Mesendoderm (in vitro differentiated cells): Measurements from ENCODE around the gene CD82.

ENCODE experiments used
- DNase-seq: peaks from one replicate; pipeline ENCODE4 v3.0.0; 2013
- H2AK5ac ChIP-seq: 2 replicates; pipeline ENCODE4 v1.6.1; 2013; ENCODE audit warnings: low read length, inconsistent platforms
- H2BK120ac ChIP-seq: 2 replicates; pipeline ENCODE4 v1.6.1; 2013; ENCODE audit warnings: low read depth, mild to moderate bottlenecking, low read length, moderate library complexity, mixed read lengths
- H2BK15ac ChIP-seq: replicated peaks from 2 replicates; pipeline ENCODE4 v1.6.1; 2013; ENCODE audit warnings: low read depth, mild to moderate bottlenecking, moderate library complexity
- H2BK5ac ChIP-seq: 2 replicates; pipeline ENCODE4 v1.6.1; 2013; ENCODE audit warnings: low read length, inconsistent platforms
- H3K18ac ChIP-seq: 2 replicates; pipeline ENCODE4 v1.6.1; 2013; ENCODE audit warnings: mild to moderate bottlenecking, low read length, mixed read lengths
- H3K23ac ChIP-seq: one replicate; pipeline ENCODE4 v1.6.1; 2013; ENCODE audit warnings: low read length
- H3K27ac ChIP-seq: 2 replicates; pipeline ENCODE4 v1.5.1; 2013; ENCODE audit warnings: low read depth, mild to moderate bottlenecking, inconsistent platforms, low read length, moderate library complexity
- H3K27me3 ChIP-seq: 2 replicates; pipeline ENCODE4 v1.6.1; 2013; ENCODE audit warnings: low read length, control low read depth, mild to moderate bottlenecking, inconsistent platforms; ENCODE audit not compliant: insufficient read depth, poor library complexity
- H3K36me3 ChIP-seq: 2 replicates; pipeline ENCODE4 v1.6.1; 2013; ENCODE audit warnings: low read length, inconsistent platforms; ENCODE audit not compliant: control insufficient read depth, insufficient read depth
- H3K4ac ChIP-seq: one replicate; pipeline ENCODE4 v1.6.1; 2013; ENCODE audit warnings: low read depth, mild to moderate bottlenecking, low read length, moderate library complexity
- H3K4me1 ChIP-seq: 2 replicates; pipeline ENCODE4 v1.6.1; 2013; ENCODE audit warnings: low read depth, low read length, inconsistent platforms; ENCODE audit not compliant: control insufficient read depth
- H3K4me2 ChIP-seq: 2 replicates; pipeline ENCODE4 v1.6.1; 2013; ENCODE audit warnings: low read length
- H3K4me3 ChIP-seq: 2 replicates; pipeline ENCODE4 v1.5.1; 2013; ENCODE audit warnings: mild to moderate bottlenecking, low read length
- H3K56ac ChIP-seq: one replicate; pipeline ENCODE4 v1.6.1; 2013; ENCODE audit warnings: low read length
- H3K79me1 ChIP-seq: 2 replicates; pipeline ENCODE4 v1.6.1; 2013; ENCODE audit warnings: low read length, inconsistent platforms
- H3K79me2 ChIP-seq: 2 replicates; pipeline ENCODE4 v1.6.1; 2013; ENCODE audit warnings: mild to moderate bottlenecking, low read length; ENCODE audit not compliant: control insufficient read depth, insufficient read depth
- H3K9ac ChIP-seq: 2 replicates; pipeline ENCODE4 v1.6.1; 2013; ENCODE audit warnings: low read length, inconsistent platforms
- H4K5ac ChIP-seq: one replicate; pipeline ENCODE4 v1.6.1; 2013; ENCODE audit warnings: low read length
- H4K8ac ChIP-seq: one replicate; pipeline ENCODE4 v1.6.1; 2013; ENCODE audit warnings: low read depth, mild to moderate bottlenecking, control low read depth, low read length, moderate library complexity
- WGBS: extraction: QIAGEN DNeasy Blood & Tissue Kit; methylation state at CpG from one replicate; pipeline ENCODE4 v1.1.7; 2013; ENCODE audit warnings: low lambda C conversion rate, missing lambda C conversion rate; ENCODE audit not compliant: insufficient coverage; ENCODE audit errors: extremely low coverage; 5-methylcytosine and 5-hydroxymethylcytosine counted together

CD82 gene

DNA sequence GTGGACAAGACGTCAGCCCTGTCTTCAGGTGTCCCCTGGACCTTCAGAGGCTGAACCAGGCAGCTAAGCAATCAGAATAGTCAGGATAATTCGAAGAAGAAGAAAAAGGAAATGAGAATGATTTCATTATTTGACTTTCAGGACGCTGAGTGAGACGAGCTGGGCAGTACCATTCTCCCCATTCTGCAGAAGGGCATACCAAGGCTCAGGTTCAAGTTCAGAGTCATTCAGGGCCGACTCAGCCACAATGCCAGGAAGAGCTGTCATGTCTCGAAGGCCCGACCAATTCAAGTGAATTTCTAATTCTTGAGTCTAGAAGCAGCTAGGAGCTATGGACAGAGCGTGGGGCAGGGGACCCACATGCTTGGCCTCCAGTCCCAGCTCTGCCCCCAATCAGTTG, 33.8 kb upstream of the CD82 start:
- Histone ChIP-seq H3K4ac (no peak overlapping the region), H3K79me1 (no peaks in the 10 kb centered on the region), H3K27me3 (no peaks in the 10 kb centered on the region), H3K23ac (no peak overlapping the region), H2BK15ac (no peak overlapping the region), H3K27ac (no peak overlapping the region), H3K4me2 (no peak overlapping the region), H3K36me3 (no peaks in the 10 kb centered on the region), H2BK120ac (no peak overlapping the region), H4K8ac (no peak overlapping the region), H3K9ac (no peak overlapping the region), H3K18ac (no peak overlapping the region), H3K56ac (no peak overlapping the region), H3K79me2 (no peaks in the 10 kb centered on the region), H4K5ac (no peak overlapping the region), H2AK5ac (no peak overlapping the region), H2BK5ac (no peak overlapping the region), H3K4me1 (no peaks in the 10 kb centered on the region), H3K4me3 (no peak overlapping the region)
- no CpG with 5 or more reads among the region's 8 CpGs for WGBS
- no peak for DNase-seq

- no peak overlapping the region for H3K4me3 ChIP-seq
- H3K4ac ChIP-seq, result no peak overlapping the region
- no peak overlapping the region for H3K18ac ChIP-seq
- H4K8ac ChIP-seq, result no peak overlapping the region
- no peak for DNase-seq
- H2BK5ac ChIP-seq, result no peak overlapping the region
- no peaks in the 10 kb centered on the region for H3K79me2 ChIP-seq
- H3K4me1 ChIP-seq, result no peaks in the 10 kb centered on the region
- no peaks in the 10 kb centered on the region for H3K36me3 ChIP-seq
- H3K79me1 ChIP-seq, result no peaks in the 10 kb centered on the region
- H2AK5ac ChIP-seq, result no peak overlapping the region
- H4K5ac ChIP-seq, result no peak overlapping the region
- no peak overlapping the region for H3K4me2 ChIP-seq
- no peak overlapping the region for H3K9ac ChIP-seq
- H3K56ac ChIP-seq, result no peak overlapping the region
- H3K27me3 ChIP-seq, result no peaks in the 10 kb centered on the region
- WGBS, result no CpG with 5 or more reads among the region's 4 CpGs
- H3K27ac ChIP-seq, result no peak overlapping the region
- H2BK120ac ChIP-seq, result no peak overlapping the region
- no peak overlapping the region for H3K23ac ChIP-seq
- H2BK15ac ChIP-seq, result no peak overlapping the region
Observed at GRCh38 chr11:44532809-44533208, 32.7 kb upstream of the CD82 start.

DNA sequence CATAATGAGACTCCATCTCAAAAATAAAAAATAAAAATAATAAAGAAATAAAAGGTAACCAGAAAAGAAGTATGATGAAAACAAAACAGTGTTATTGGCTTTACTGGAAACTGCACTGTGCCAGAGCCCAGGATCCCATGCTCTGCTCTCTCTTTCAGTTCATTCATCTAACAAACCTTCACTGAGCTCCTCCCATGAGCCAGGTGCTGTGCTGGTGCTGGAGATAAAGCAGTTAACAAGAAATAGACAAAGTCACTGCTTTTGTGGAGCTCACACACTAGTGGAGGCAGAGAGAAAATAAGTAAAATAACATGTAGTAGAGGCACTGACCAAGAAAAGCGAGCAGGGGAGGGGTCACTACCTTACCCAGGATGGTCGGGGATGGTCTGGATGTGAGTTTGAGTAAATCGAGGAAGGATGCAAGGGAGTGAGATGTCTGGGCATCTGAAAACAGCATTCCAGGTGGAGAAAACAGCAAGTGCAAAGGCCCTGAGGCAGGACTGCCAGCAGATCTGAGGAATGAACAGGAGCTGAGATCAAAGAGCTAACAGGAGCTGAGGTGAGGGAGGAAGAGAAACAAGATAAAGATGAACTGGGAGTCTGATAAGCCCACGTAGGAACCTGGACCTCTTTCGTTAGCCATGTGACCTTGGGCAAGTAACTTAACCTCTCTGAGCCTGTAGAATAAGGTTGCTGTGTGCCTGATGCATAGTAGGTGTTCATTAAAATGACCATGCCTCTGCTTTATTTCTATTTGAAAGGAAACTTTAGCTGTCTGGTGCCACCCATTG, 31.3 kb upstream of the CD82 start:
- Histone ChIP-seq H3K79me2 (no peaks in the 10 kb centered on the region), H3K23ac (no peak overlapping the region), H3K18ac (no peak overlapping the region), H2AK5ac (no peak overlapping the region), H3K4ac (no peak overlapping the region), H3K4me2 (no peak overlapping the region), H4K5ac (no peak overlapping the region), H3K4me3 (no peak overlapping the region), H3K27ac (no peak overlapping the region), H2BK15ac (no peak overlapping the region), H3K27me3 (no peaks in the 10 kb centered on the region), H3K36me3 (no peaks in the 10 kb centered on the region), H3K79me1 (no peaks in the 10 kb centered on the region), H3K4me1 (no peaks in the 10 kb centered on the region), H4K8ac (no peak overlapping the region), H2BK120ac (no peak overlapping the region), H3K9ac (no peak overlapping the region), H3K56ac (no peak overlapping the region), H2BK5ac (no peak overlapping the region)
- WGBS, result no CpG with 5 or more reads among the region's 5 CpGs
- DNase-seq, result no peak

DNA sequence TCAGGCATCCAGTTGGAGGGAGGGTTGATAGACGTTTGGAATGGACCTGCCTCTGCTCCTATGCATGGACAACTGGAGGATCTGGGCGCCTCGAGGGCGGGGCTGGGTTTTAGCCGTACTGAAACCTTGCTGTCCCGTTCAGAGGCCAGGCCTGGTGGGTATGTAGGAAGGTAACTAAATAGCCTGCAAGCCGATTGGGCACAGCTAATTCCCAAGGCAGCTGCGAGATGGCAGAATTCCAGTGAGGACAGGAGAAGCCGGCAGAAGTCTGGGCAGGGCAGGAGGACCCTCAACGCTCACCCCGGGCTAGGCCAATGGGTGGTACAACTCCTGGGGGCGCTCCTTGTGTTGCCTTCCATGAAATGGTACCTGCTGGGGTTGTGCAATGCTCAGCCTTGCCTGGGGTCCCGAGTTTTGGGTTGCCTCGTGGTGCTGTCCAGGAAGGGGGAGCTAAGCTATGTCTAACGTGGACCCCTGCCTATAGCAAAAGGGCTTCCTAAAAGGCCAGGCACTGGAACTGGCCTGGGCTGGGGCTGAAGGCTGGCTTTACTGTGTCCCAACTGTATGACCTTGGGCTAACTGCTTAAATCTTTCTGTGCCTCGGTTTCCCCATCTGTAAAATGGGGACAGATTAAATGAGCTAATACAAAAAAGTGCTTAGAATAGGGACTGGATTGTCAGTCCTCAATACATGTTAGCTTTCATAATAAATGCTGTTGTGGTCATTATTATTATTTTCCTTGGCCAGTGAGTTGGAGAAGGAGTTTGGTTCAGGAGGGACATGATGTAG, 30.1 kb upstream of the CD82 start:
- H4K8ac ChIP-seq, result no peak overlapping the region
- H3K4me2 ChIP-seq, result no peak overlapping the region
- peaks cover 3% of the 10 kb centered on the region for H3K4me1 ChIP-seq
- H3K79me1 ChIP-seq, result no peaks in the 10 kb centered on the region
- no peak overlapping the region for H3K23ac ChIP-seq
- no peak overlapping the region for H2BK5ac ChIP-seq
- H3K36me3 ChIP-seq, result no peaks in the 10 kb centered on the region
- WGBS, result no CpG with 5 or more reads among the region's 16 CpGs
- no peak overlapping the region for H3K9ac ChIP-seq
- no peak overlapping the region for H3K56ac ChIP-seq
- no peak overlapping the region for H2BK120ac ChIP-seq
- no peak overlapping the region for H3K18ac ChIP-seq
- no peak overlapping the region for H2BK15ac ChIP-seq
- H4K5ac ChIP-seq, result no peak overlapping the region
- H3K27ac ChIP-seq, result no peak overlapping the region
- no peak overlapping the region for H3K4me3 ChIP-seq
- H3K27me3 ChIP-seq, result no peaks in the 10 kb centered on the region
- DNase-seq, result no peak
- H2AK5ac ChIP-seq, result no peak overlapping the region
- H3K4ac ChIP-seq, result no peak overlapping the region
- H3K79me2 ChIP-seq, result no peaks in the 10 kb centered on the region

DNA sequence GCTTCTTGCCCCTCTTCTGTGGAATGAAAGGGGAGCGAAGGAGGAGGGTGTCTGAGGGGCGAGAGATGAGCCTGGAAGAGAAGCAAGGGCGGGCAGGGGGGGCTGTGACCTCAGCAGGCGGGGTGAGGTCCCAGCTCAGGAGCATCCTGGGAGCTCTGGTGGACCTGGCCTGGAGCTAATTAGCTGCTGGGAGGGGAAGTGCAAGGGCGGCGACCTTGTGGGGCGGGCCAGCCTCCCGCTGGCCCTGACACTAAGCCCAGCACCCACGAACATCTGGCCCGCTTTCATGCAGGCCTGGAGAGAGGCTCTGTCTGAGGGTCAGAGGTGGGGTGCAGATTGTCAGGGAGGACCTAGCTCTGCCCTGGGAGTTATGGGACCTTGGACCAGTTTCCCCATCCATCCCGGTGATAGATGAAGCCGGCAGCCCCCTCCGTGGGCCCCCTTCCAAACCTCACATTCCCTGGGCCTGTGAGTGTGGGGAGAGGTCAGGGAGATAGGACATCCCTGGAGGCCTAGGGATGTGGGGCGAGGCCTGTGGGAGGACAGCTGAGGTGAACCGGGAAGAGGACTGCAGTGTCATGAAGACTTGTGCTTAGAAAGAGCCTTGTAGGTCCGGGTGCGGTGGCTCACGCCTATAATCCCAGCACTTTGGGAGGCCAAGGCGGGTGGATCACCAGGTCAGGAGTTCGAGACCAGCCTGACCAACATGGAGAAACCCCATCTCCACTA, 28.5 kb upstream of the CD82 start:
- Histone ChIP-seq H2BK15ac (no peak overlapping the region), H3K79me2 (no peaks in the 10 kb centered on the region), H3K4ac (no peak overlapping the region), H3K27ac (no peak overlapping the region), H2BK5ac (no peak overlapping the region), H3K4me3 (no peak overlapping the region), H3K79me1 (no peaks in the 10 kb centered on the region), H3K36me3 (no peaks in the 10 kb centered on the region), H3K27me3 (no peaks in the 10 kb centered on the region), H4K5ac (no peak overlapping the region), H2BK120ac (no peak overlapping the region), H3K18ac (no peak overlapping the region), H3K4me1 (peaks cover 3% of the 10 kb centered on the region), H3K9ac (no peak overlapping the region), H4K8ac (no peak overlapping the region), H3K56ac (no peak overlapping the region), H3K4me2 (no peak overlapping the region), H2AK5ac (no peak overlapping the region), H3K23ac (no peak overlapping the region)
- WGBS, result no CpG with 5 or more reads among the region's 20 CpGs
- no peak for DNase-seq
